ENCODE data around the gene CNNM4.

CNNM4 gene

DNA sequence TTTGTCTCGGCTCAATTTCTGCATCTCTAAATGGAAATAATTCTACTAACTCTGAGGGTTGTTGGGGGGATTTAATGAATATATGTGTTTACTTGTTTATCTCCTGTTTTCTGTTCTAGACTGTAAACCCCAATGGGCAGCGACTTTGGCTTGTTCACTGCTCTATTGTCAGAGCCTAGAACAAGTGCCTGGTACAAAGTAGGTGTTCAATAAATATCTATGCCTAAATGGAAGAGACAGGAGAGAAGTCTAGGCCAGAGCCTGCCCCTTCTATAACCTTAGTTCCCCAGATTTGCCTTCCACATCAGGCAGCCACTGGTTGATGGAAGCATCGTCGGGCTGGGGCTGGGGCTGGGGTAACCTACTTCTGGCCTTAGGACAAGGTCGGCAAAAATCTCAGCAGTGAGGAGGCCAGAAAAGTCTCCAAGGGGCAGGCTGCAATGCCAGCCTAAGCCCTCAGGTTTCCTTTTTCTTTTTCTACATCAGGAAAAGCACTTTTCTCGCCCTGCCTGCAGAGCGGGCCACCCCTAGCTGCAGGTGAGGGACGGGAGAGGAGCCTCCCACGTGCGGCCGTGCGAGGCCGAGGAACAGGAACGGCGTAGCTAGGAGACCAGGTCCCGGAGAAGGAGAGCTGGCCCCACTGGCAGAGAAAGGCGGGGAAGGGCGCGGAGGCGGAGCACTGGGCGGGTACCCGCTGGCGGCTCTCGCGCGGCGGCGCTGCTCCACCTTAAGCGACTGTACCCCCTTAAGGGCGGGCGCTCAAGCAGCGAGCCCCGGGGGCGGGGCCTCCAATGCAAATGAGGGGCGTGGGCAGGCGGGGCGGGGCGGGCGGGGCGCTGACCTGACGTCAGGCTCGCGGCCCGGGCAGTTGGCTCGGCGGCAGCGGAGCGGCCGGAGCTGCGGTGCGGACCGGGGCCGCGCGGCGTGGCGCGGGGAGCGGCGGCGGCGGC is at the start of gene CNNM4:
CNNM4 (plus strand) TSS at position 867 of the 950 bp plus-strand sequence. CDS start 98 bp downstream, outside the sequence.
- Histone ChIP-seq H3K4me2 (ENCODE audit: low read length) (peak within 1 kb of the TSS; percentile 85), H3K9ac (ENCODE audit: low read length) (peak within 1 kb of the TSS; percentile 65), H3K27ac (ENCODE audit: low read length) (no peak within 1 kb of the TSS), H3K36me3 (replicated peaks; ENCODE audit: low read depth, low read length) (no peaks in the 10 kb centered on the region), H3K4me1 (ENCODE audit: low read length) (peaks cover 42% of the 10 kb centered on the region), H3K9me3 (ENCODE audit: insufficient read depth, low read length) (no peaks in the 10 kb centered on the region), H4K20me1 (ENCODE audit: insufficient read depth, low read length) (no peaks in the 10 kb centered on the region), H3K79me2 (ENCODE audit: low read length) (peaks cover 13% of the 10 kb centered on the region), H3K4me3 (ENCODE audit: low read length) (peak within 1 kb of the TSS; percentile 85), H3K27me3 (ENCODE audit: low read depth, low read length) (no peaks in the 10 kb centered on the region), H2AFZ (ENCODE audit: low read depth, low read length) (peak within 1 kb of the TSS; percentile 84)
- no peak for TF ChIP-seq EZH2phosphoT487 (IDR thresholded peaks at IDR 0.05; ENCODE audit: low read depth)
- TF ChIP-seq, protein P1, sequence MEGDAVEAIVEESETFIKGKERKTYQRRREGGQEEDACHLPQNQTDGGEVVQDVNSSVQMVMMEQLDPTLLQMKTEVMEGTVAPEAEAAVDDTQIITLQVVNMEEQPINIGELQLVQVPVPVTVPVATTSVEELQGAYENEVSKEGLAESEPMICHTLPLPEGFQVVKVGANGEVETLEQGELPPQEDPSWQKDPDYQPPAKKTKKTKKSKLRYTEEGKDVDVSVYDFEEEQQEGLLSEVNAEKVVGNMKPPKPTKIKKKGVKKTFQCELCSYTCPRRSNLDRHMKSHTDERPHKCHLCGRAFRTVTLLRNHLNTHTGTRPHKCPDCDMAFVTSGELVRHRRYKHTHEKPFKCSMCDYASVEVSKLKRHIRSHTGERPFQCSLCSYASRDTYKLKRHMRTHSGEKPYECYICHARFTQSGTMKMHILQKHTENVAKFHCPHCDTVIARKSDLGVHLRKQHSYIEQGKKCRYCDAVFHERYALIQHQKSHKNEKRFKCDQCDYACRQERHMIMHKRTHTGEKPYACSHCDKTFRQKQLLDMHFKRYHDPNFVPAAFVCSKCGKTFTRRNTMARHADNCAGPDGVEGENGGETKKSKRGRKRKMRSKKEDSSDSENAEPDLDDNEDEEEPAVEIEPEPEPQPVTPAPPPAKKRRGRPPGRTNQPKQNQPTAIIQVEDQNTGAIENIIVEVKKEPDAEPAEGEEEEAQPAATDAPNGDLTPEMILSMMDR (IDR thresholded peaks at IDR 0.05; ENCODE audit: low read depth, low read length), result no peak

DNA sequence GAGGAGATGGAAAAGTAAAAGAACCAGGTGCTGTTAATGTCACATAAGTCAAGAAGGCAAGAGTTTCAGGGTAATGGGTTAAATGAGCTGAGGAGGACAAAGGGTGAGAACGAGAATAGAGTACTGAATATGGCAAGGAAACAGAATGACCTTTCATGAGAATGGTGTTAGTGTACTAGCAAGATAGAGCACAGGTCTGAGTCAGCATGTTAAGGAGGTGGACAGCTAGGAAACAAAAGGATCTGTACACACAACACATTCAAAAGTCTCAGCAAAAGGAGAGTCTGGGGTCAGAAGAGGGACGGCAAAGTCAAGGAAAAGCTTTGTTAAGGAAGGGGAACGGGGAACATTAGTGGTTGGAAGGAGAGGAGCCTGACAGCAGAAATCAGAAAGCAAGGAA is 49.7 kb upstream of the CNNM4 start:
- Histone ChIP-seq H3K27ac (ENCODE audit: low read length) (no peak overlapping the region), H4K20me1 (ENCODE audit: insufficient read depth, low read length) (no peaks in the 10 kb centered on the region), H3K4me3 (ENCODE audit: low read length) (no peak overlapping the region), H3K27me3 (ENCODE audit: low read depth, low read length) (no peaks in the 10 kb centered on the region), H3K9ac (ENCODE audit: low read length) (no peak overlapping the region), H3K79me2 (ENCODE audit: low read length) (no peaks in the 10 kb centered on the region), H3K4me2 (ENCODE audit: low read length) (no peak overlapping the region), H3K4me1 (ENCODE audit: low read length) (no peaks in the 10 kb centered on the region), H3K9me3 (ENCODE audit: insufficient read depth, low read length) (no peaks in the 10 kb centered on the region), H3K36me3 (replicated peaks; ENCODE audit: low read depth, low read length) (peaks cover 18% of the 10 kb centered on the region), H2AFZ (ENCODE audit: low read depth, low read length) (no peak overlapping the region)
- TF ChIP-seq EZH2phosphoT487 (IDR thresholded peaks at IDR 0.05; ENCODE audit: low read depth), result no peak
- TF ChIP-seq, protein P1 (IDR thresholded peaks at IDR 0.05; ENCODE audit: low read depth, low read length), result no peak

DNA sequence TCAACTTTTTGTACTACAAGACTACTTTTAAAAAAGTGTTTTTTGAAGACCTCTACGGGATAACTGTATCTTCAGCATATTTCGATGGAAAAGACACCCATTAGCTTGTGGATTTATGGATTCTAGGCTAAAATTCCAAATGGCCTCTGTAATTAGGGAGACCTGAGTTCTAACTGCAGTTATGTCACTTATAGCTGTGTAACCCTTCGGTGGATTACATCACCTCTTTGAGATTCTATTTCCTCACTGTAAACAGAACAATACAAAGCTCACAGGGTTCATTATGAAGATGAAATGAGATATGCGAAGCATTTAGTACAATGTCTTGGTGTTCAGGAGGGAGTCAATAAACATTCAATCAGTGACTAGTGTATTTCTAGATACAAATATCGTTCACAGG is 45.0 kb upstream of the CNNM4 start:
- Histone ChIP-seq H3K36me3 (replicated peaks; ENCODE audit: low read depth, low read length) (peaks cover 6% of the 10 kb centered on the region), H2AFZ (ENCODE audit: low read depth, low read length) (no peak overlapping the region), H3K27me3 (ENCODE audit: low read depth, low read length) (no peaks in the 10 kb centered on the region), H3K9me3 (ENCODE audit: insufficient read depth, low read length) (no peaks in the 10 kb centered on the region), H3K27ac (ENCODE audit: low read length) (no peak overlapping the region), H3K4me1 (ENCODE audit: low read length) (no peaks in the 10 kb centered on the region), H3K4me3 (ENCODE audit: low read length) (no peak overlapping the region), H3K79me2 (ENCODE audit: low read length) (no peaks in the 10 kb centered on the region), H4K20me1 (ENCODE audit: insufficient read depth, low read length) (no peaks in the 10 kb centered on the region), H3K9ac (ENCODE audit: low read length) (no peak overlapping the region), H3K4me2 (ENCODE audit: low read length) (no peak overlapping the region)
- TF ChIP-seq, protein P1 (IDR thresholded peaks at IDR 0.05; ENCODE audit: low read depth, low read length), result no peak
- TF ChIP-seq EZH2phosphoT487 (IDR thresholded peaks at IDR 0.05; ENCODE audit: low read depth), result no peak

DNA sequence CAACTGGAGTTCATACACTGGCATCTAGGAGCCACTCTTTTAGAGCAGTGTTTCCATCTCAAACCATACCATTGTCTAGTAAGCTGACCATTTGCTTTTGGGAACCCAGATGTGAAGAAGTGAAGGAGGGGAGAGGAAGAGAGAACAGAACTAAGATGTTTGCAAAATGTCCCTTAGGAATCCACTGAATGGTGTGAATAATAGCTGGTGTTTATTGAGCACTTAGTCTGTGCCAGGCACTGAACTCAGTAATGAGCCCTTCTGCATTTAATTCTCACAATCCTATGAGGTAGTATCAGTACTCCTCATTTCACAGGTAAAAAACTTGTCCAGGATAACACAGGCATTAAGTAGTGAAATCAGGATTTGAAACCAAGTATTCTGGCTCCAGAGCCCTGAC is 44.3 kb upstream of the CNNM4 start:
- TF ChIP-seq, protein P1 (IDR thresholded peaks at IDR 0.05; ENCODE audit: low read depth, low read length), result no peak
- no peak for TF ChIP-seq EZH2phosphoT487 (IDR thresholded peaks at IDR 0.05; ENCODE audit: low read depth)
- H3K9me3 ChIP-seq (ENCODE audit: insufficient read depth, low read length), result no peaks in the 10 kb centered on the region
- no peak overlapping the region for H3K27ac ChIP-seq (ENCODE audit: low read length)
- no peak overlapping the region for H3K4me2 ChIP-seq (ENCODE audit: low read length)
- H3K4me3 ChIP-seq (ENCODE audit: low read length), result no peak overlapping the region
- no peak overlapping the region for H3K9ac ChIP-seq (ENCODE audit: low read length)
- H3K4me1 ChIP-seq (ENCODE audit: low read length), result no peaks in the 10 kb centered on the region
- H4K20me1 ChIP-seq (ENCODE audit: insufficient read depth, low read length), result no peaks in the 10 kb centered on the region
- no peak overlapping the region for H2AFZ ChIP-seq (ENCODE audit: low read depth, low read length)
- H3K27me3 ChIP-seq (ENCODE audit: low read depth, low read length), result no peaks in the 10 kb centered on the region
- H3K79me2 ChIP-seq (ENCODE audit: low read length), result no peaks in the 10 kb centered on the region
- H3K36me3 ChIP-seq (replicated peaks; ENCODE audit: low read depth, low read length), result peaks cover 2% of the 10 kb centered on the region

Measured in OCI-LY3 (cell line).